GM10266 (cell line): ENCODE data around the gene VAV2.

ENCODE experiments used
- DNase-seq: peaks from one replicate; pipeline ENCODE4 v3.0.0; 2012; ENCODE audit errors: extremely low spot score
- TF ChIP-seq, protein P1 (sequence below): IDR thresholded peaks from 2 replicates; pipeline ENCODE4 v1.5.1; 2012; ENCODE audit warnings: mild to moderate bottlenecking, low read depth; ENCODE audit not compliant: control insufficient read depth, insufficient read depth; ENCODE audit errors: missing control alignments

Gene VAV2

GRCh38 chr9:133844398-133844784 lies 147.7 kb downstream of the VAV2 start:
- TF ChIP-seq, protein P1, sequence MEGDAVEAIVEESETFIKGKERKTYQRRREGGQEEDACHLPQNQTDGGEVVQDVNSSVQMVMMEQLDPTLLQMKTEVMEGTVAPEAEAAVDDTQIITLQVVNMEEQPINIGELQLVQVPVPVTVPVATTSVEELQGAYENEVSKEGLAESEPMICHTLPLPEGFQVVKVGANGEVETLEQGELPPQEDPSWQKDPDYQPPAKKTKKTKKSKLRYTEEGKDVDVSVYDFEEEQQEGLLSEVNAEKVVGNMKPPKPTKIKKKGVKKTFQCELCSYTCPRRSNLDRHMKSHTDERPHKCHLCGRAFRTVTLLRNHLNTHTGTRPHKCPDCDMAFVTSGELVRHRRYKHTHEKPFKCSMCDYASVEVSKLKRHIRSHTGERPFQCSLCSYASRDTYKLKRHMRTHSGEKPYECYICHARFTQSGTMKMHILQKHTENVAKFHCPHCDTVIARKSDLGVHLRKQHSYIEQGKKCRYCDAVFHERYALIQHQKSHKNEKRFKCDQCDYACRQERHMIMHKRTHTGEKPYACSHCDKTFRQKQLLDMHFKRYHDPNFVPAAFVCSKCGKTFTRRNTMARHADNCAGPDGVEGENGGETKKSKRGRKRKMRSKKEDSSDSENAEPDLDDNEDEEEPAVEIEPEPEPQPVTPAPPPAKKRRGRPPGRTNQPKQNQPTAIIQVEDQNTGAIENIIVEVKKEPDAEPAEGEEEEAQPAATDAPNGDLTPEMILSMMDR = no peak
- DNase-seq = no peak

DNA sequence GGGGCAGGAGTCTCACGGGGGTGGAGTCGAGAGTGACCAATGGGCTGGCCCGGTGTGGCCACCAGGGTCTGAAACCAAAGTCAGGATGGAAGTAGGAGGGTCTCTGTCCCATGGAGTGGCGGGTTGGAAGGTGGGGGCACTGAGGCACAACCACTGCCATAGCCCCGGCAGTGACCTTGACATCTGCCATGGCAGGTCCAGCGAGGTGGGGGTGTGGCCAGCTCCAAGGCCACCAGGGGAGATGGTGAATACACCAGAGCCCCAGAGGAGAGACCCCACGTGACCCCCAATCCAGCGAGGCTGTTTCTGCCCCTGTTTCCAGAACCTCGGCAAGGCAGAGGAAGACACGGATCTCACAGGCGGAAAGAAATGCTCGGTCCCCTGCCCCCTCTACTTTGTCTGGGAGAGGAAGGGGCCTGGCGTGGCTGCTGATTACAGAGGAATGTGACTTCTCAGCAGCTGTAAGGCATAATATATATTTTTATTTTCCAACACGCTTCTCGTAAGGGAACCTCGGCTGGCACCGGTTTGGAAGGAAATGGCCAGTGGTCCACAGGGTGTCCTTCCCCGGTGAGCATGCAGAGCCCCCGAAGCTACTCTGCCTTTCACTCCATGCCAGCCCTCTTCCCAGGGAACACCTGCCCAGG lies 148.2 kb downstream of the VAV2 start:
- DNase-seq = no peak
- TF ChIP-seq, protein P1 = no peak

DNA sequence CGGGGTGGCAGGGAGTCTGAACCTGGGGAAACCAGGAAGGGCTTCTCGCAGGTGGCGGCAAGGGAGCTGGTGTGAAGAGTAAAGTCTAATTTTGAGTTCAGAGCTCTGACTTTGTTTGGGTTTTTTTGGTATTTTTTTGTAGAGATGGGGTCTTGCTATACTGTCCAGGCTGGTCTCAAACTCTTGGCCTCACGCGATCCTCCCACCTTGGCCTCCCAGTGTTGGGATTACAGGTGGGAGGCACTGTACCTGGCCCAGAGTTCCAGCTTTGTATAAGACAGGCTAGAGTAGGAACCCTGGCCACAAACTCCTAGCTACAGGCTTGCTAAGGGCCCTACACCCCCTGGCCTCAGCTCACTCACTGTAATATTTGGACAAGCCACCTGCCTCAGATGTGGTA lies 148.9 kb downstream of the VAV2 start:
- DNase-seq = no peak
- TF ChIP-seq, protein P1 = no peak

- no peak for DNase-seq
Observed at GRCh38 chr9:133842721-133843227, 149.3 kb downstream of the VAV2 start.

GRCh38 chr9:133842174-133842573 lies 149.9 kb downstream of the VAV2 start:
- DNase-seq = no peak
- TF ChIP-seq, protein P1 = no peak

More at GRCh38 chr9:133842721-133843227, 149.3 kb downstream of the VAV2 start:
- TF ChIP-seq, protein P1 = no peak

- TF ChIP-seq, protein P1 = no peak
- no peak for DNase-seq
Observed at GRCh38 chr9:133841167-133841812, 150.8 kb downstream of the VAV2 start.

GRCh38 chr9:133839822-133840329 lies 152.2 kb downstream of the VAV2 start:
- TF ChIP-seq, protein P1 = no peak

More at GRCh38 chr9:133839822-133840329, 152.2 kb downstream of the VAV2 start:
- DNase-seq = no peak
